NCI-H1092 treated with DMSO at 0.1 percent for 48 hours (cell line): Measurements from ENCODE around the gene NDN.
"Not testable (repeated sequence)": the region's sequence is repeated elsewhere in the genome, so short reads cannot be mapped to it uniquely, and the experiment has no call there.

ENCODE experiments used
- DNase-seq: peaks from one replicate; lab custom pipeline; 2025; lab: John Stamatoyannopoulos, UW

The NDN gene, protein sequence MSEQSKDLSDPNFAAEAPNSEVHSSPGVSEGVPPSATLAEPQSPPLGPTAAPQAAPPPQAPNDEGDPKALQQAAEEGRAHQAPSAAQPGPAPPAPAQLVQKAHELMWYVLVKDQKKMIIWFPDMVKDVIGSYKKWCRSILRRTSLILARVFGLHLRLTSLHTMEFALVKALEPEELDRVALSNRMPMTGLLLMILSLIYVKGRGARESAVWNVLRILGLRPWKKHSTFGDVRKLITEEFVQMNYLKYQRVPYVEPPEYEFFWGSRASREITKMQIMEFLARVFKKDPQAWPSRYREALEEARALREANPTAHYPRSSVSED

GRCh38 chr15:23687143-23687470 lies at the start of gene NDN:
TSS of gene NDN (minus strand) at chr15:23687305. CDS start at chr15:23687217, 88 bp downstream.
- no peak for DNase-seq

DNA sequence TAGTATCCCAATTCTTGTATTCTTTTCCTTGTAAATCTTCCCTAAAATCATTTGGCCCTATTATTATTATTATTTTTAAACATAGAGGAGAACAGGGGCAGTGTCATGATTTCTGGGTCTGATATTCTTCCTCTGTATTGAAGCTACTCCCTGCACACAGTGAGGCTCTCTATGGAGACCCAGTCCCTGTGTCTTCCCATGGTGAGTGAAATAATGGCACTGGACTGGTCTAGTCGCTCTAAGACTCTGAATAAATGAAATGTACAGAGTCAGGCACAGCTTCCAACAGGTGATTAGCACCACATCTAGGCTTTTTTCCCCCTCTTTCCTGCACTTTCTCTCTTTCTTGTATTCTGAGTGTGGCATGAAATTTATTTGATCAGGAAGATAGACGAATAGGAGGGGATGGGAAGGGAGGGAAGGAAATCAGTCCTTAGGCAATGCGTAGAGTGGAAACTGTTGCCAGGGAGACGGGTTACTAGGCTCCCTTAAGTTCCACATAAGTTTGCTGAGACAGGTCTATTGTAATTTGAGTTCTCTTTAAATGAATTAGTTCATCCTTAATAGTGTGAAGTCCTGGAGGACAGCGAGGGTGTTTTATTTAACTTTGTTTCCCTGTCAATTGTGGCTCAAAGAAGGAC lies 49.0 kb upstream of the NDN start:
- no peak for DNase-seq

GRCh38 chr15:23734862-23735261 lies 47.8 kb upstream of the NDN start:
- peak; percentile 51 for DNase-seq

DNA sequence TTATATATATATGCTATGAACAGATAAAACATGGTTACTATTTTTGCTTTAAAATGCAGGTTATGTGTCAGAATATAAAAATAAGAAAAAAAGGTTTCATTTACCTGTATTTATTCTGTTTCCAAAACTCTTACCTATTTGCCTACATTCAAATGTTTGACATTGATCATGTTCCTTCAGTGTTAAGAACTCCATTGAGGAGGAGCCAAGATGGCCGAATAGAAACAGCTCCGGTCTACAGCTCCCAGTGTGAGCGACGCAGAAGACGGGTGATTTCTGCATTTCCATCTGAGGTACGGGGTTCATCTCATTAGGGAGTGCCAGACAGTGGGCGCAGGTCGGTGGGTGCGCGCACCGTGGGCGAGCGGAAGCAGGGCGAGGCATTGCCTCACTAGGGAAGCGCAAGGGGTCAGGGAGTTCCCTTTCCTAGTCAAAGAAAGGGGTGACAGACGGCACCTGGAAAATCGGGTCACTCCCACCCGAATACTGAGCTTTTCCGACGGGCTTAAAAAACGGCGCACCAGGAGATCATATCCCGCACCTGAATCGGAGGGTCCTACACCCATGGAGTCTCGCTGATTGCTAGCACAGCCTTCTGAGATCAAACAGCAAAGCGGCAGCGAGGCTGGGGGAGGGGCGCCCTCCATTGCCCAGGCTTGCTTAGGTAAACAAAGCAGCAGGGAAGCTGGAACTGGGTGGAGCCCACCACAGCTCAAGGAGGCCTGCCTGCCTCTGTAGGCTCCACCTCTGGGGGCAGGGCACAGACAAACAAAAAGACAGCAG lies 27.0 kb upstream of the NDN start:
- DNase-seq = not testable (repeated sequence)

GRCh38 chr15:23708332-23708731 lies 21.2 kb upstream of the NDN start:
- no peak for DNase-seq

- DNase-seq = no peak
Measured at GRCh38 chr15:23695282-23695681, 8.2 kb upstream of the NDN start.

DNA sequence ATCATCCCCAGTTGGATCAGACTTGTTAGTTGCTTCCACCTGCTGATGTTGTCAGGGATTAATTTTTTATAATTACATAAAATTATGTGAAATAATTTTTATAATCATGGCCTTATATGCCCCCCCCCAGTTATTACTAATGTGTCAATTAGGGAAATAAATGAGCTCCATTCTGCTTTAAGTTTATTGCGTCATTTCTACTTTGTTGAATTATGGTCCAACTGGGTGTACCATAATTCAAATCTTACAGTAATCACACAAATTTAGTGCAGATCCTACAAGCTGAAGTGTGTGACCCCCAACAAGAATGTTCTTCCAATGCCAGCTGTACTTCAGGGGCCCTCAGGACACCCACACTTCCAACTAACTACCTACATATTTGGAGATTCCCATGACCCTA lies 7.5 kb upstream of the NDN start:
- DNase-seq = no peak

DNA sequence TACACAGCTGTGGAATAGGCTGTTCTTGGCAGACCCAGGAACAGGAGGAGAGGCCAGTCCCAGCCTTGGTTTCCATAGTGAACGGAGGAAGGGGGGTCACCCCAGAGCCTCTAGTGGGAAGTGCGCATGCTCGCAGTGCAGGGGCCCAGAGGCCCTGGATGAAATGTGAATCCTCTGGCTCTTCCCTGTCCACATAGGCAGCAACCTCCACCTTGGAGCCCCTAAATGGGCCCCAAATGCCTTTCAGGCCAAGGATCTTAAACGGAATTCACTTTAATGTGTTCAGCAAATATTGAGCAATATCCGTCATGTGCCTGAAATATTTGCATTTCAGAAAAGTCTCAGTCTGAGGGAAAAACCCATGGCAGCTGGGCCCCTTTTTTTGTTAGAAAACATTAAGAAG lies 3.3 kb upstream of the NDN start:
- peak; percentile 7 for DNase-seq

- no peak for DNase-seq
Measured at GRCh38 chr15:23690015-23690414, 2.9 kb upstream of the NDN start.

GRCh38 chr15:23686466-23687142 lies 501 bp downstream of the NDN start:
- DNase-seq = no peak

GRCh38 chr15:23671481-23671880 lies 15.6 kb downstream of the NDN start:
- DNase-seq = no peak

DNA sequence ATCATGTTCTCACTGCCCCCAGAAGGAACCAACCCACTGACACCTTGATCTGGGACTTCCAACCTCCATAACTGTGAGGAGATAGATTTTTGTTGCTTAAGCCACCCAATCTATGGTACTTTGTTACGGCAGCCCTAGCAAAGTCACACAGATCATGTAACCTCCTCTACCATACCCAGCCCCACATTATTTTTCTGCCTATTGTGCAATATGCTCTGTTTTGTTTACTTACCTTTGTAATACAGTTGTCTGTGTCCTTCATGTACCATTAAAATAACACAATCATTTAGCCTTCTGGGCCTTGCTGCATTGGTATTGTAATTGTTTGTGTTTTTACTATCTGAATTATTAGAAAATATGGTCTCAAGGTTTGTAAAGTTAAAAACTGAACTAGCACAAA lies 16.1 kb downstream of the NDN start:
- no peak for DNase-seq

- no peak for DNase-seq
Measured at GRCh38 chr15:23663232-23663631, 23.9 kb downstream of the NDN start.

GRCh38 chr15:23648920-23649515 lies 38.1 kb downstream of the NDN start:
- DNase-seq = peak; percentile 21

- DNase-seq = peak; percentile 36
Measured at GRCh38 chr15:23647421-23648370, 39.4 kb downstream of the NDN start, which contains the start of gene MAGEL2. TSS of gene MAGEL2 (minus strand) at chr15:23647867. CDS start at chr15:23647742, 125 bp downstream.

DNA sequence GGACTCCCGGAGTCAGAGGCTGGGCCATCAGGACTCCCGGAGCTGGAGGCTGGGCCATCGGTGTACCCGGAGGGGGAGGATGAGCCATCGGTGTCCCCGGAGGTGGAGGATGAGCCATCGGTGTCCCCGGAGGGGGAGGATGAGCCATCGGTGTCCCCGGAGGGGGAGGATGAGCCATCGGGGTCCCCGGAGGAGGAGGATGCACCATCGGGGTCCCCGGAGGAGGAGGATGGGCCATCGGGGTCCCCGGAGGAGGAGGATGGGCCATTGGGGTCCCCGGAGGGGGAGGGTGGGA lies 40.2 kb downstream of the NDN start:
- DNase-seq = no peak

DNA sequence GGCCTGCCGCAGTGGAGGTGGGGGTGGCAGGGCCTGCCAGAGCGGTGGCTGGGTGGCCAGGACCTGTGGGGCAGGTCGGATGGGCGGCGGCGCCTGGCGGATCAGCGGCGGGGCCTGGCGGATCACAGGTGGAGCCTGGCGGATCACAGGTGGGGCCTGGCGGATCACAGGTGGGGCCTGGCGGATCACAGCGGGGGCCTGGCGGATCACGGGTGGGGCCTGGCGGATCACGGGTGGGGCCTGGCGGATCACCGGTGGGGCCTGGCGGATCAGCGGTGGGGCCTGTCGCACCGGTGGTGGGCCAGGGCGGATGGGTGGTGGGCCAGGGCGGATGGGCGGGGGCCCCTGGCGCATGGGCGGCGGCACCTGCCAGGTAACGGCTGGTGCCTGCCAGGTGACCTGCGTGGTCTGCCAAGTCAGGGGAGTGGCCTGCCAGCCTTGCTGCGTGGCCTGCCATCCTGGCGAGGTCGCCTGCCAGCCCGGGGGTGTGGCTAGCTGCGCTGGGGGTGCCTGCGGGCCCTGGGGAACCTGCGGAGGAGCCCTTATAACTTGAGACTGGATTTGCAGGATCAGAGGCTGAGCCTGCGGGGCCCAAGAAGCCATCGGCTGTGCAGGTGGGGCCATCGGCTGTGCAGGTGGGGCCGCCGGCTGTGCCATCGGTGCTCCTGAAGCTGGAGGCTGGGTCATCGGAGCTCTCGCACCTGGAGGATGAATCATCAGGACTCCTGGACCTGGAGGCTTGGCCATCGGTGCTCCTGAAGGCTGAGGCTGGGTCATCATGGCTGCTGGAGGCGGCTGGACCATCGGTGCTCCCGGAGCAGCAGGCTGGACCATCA lies 40.7 kb downstream of the NDN start:
- DNase-seq = no peak

- no peak for DNase-seq
Measured at GRCh38 chr15:23645371-23646164, 41.5 kb downstream of the NDN start.

DNA sequence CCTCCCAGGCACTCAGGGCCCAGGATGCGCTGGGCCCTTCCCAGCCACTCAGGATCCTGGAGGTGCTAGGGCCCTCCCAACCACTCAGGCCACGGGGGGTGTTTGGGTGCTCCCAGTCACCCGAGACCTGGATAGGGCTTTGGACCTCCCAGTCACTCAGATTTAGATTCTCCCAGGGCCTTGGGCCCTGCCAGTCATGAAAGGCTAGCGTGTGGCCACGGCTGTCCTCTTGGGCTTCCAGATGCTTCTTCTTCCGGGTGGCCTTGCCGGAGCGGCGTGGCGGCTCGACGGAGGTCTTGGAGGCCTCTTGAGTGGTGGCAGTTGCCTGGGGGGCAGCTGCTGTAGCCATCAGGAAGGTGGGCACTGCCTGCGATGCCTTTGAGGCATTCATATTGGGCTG lies 42.3 kb downstream of the NDN start:
- DNase-seq = no peak
